HG03139 (cell line): ENCODE data around the gene MMRN2.
"Not testable (repeated sequence)": the region's sequence is repeated elsewhere in the genome, so short reads cannot be mapped to it uniquely, and the experiment has no call there.

Source experiments
- ATAC-seq: cut with Tn5 transposase; IDR thresholded peaks from one replicate; pipeline ENCODE4 v1.9.1; 2021; ENCODE audit not compliant: unreplicated experiment

The MMRN2 gene

DNA sequence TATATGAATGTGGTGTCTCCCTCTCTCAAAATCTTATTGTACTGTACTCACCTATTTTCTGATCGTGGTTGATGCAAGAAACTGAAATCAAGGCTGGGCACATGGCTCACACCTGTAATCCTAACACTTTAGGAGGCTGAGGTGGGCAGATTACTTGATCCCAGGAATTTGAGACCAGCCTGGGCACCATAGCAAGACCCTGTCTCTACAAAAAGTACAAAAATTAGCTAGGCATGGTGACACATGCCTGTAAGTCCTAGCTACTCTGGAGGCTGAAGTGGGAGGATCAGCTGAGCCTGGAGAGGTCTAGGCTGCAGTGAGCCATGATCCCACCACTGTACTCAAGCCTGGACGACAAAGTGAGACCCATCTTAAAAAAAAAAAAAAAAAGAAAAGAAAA is 16.0 kb downstream of the MMRN2 start:
- no peak for ATAC-seq

DNA sequence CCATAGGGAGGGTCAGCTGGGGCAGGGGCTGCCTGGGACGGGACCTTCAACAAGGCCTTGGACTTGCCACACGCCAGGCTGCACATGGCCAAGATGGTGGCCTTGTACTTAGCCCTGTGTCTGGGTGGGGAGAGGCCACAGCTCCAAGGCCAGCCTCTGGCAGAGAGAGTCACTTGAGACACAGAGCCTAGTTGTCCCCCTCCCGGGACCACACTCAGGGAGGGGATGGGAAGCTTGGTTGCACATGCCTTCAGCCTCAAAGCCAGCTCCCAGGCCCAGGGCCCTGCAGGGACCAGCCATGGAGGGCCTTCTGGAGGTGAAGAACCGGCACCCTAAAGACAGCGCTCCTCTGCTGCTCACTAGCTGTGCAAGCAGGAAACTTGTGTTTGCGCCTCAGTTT is 16.7 kb downstream of the MMRN2 start:
- no peak for ATAC-seq

DNA sequence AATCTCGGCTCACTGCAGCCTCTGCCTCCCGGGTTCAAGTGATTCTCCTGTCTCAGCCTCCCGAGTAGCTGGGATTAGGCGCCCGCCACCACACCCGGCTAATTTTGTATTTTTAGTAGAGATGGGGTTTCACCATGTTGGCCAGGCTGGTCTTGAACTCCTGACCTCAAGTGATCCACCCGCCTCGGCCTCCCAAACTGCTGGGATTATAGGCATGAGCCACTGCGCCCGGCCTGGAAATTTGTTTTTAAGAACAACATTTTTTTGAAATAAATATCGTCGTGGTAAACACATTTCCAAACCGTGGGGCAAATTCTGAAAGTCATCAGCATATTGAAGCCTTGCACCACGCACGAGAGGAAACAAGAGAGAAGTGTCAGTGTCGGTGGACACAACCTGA is 17.3 kb downstream of the MMRN2 start:
- not testable (repeated sequence) for ATAC-seq

DNA sequence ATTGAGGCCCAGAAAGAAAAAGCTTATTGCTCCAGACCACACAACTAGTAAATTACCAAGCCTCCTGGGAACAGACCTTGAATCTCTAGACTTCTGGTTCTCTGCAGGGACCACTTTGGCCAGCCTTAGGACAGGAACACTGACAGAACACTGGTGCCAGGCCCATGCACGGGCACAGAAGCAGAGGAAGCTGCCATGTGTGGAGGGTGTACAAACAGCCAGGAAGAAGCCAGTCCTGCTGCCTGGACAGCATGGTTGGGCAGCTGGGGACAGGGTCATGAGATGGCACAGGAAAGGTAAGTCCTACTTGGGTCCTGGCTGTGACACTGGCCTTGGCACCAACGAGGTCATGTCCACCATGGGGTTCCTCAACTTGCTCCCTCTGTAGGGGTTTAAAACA is 19.2 kb downstream of the MMRN2 start:
- no peak for ATAC-seq

DNA sequence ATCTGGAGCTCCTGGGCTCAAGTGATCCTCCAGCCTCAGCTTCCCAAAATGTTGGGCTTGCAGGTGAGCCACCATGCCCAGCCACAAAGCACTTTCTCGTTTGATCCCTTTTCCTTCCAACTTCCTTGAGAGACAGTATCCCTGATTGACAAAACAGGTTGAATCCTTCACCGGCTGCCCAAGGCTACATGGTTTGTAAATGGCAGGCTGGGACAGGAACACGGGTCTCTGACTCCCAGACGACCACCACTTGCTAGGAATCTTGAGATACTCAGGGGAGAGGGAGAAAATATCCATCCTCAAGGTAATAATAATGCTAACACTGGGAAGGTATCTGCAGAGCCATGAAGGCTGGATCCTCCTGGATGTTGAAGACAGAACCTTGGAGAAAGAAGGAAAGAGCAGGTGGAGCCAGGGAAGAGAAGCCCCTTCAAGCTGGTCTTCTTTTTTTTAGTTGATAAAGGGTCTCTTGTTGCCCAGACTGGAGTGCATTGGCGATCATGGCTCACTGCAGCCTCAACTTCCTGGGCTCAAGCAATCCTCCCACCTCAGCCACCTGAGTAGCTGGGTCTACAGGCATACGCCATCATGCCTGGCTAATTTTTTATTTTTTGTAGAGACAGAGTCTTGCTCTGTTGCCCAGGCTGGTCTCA is 19.8 kb downstream of the MMRN2 start:
- ATAC-seq = no peak

DNA sequence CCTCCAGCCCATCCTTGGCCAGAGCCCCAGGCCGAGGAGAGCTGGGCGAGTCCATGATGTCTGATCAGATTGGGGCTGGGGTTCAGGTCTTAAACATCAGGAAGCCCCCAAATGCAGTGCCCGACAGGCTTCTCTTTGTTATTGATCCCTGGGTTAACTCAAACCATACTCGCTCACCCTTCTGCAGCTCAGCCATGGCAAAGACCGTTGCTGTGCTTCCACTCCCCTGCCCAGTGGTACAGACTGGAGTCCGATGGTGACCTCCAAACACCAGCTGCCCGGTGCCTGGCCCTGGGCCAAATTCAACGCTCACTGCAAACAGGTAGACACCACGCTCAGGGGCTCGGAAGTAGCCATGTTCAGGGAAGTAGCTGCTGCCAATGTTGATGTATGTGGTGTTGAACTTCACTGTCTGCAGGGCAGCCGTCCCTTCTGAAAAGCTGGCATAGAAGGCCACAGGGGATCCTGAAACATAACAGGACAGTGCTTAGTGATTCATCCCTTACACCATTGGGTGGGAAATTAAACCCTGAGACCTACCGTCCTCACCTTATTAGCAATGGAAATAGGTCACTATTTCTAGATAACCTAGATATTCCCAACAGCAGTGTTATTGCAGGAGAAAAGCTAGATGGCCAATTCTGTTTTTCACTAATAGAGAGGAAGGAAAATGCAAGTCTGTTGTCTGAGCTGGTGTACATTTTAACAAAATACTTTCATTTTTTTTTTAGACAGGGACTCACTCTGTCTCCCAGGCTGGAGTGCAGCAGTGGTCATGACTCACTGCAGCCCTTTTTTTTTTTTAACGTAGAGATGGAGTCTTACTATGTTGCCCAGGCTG is 20.5 kb downstream of the MMRN2 start:
- ATAC-seq = no peak

DNA sequence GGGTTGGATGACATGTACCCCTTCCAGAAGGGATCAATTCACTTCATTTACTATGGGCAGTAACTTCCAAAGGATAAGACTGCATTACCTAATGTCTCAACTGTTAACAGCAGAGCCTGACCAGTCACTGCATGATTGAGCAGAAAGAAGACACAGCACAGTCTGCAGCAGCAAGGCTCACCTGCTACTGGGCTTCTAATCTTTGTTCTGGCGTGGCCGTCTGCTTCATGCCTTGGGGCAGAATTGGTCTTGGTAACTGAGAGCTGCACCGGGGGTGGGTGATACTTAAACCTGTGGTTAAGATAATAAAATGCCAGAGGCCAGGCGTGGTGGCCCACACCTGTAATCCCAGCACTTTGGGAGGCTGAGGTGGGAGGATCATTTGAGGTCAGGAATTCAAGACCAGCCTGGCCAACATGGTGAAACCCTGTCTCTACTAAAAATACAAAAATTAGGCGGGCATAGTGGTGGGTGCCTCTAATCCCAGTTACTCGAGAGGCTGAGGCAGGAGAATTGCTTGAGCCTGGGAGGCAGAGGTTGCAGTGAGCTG is 23.2 kb downstream of the MMRN2 start:
- not testable (repeated sequence) for ATAC-seq

DNA sequence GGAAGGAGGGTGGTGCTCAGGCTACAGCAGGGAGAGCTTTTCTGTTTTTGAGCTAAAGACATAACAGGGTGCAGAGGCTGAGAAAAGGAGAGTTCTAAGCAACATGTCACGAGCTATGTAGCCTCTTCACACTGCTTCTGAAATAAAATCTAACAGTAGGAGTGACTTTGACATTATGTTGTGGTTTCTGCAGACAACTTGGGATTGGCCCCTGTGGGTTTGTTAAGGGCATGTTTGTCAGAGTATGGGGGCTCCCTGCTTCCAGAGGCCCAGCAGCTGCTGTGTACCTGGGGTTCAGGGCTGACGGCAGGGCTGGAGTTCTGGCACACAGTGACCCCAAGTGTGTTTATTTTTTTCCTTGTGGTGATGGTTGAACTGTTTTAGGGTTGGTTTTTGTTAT is 24.7 kb downstream of the MMRN2 start:
- no peak for ATAC-seq

DNA sequence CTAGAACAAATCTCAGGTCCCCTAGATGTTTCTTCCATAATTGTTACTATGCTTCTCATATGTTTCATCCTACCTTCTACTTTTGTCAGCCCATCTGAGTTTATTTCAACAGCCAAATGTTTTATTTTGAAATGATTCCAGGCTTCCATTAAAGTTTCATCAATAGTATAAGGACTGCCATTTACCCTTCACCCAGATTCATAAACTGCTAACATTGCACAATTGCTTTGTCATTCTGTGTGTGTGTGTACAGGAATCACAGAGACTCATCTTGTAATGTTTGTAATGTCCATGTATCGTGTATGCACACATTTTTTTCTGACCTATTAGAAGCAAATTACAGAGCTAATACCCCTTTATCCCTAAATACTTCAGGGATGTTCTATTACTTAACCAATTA is 25.5 kb downstream of the MMRN2 start:
- no peak for ATAC-seq

DNA sequence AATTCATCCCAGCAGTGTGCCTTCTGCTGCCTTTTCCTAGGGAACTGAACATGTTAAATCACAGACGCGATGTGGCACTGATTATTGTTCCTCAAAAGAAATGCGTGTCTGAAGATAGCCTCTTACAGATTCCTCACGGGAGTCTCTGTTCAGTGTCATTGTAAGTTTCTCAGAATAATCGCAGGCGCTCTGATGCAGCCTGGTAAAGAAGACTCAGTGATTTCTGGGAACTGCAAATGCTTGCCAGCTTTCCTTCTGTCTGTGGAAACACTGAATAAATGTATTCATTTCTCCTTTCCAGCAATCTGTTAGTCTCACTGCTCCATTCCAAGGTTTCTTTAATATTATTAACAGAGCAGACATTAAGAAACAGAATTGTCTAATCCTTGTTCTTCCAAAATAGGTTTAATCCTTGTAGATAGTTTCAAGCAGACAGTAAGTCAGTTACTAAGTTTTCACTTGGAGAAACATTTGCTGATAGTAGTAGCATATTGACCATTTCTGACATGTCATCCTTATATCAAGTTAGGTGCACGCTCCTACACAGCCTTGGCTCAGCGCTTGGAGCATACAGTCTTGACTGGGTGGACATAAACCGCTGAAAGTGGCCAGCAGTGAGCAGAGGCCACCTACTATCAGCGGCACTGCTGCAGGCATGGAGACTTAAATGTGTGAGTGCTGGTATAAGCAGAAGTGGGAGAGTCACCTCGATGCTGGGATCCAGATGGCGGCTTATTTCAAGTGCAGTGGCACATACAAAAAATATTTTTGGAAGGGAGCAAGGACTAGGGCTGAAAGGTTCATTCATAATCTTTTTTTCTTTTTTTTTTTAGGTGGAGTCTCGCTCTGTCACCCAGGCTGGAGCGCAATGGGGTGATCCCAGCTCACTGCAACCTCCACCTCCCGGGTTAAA is 27.7 kb downstream of the MMRN2 start:
- no peak for ATAC-seq

DNA sequence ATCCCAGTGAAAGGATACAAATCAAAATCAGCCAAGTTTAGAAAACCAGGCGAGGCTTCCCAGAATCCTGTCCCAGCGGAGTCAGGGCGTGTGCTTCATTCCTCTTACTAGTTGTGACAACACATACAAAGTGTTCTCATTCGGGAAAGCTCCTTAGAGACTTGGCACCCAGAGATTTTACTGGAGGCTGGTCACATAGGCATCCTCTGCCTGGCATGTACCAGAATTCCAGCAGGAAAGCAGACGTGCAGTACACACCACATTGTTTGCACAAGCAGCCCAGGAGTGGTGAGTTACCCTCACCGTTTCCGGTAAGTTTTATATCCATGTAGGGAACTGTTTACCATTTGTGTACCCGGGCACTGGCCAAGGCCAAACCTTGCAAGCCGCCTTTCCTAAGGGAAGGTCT is 34.9 kb downstream of the MMRN2 start:
- ATAC-seq = no peak

DNA sequence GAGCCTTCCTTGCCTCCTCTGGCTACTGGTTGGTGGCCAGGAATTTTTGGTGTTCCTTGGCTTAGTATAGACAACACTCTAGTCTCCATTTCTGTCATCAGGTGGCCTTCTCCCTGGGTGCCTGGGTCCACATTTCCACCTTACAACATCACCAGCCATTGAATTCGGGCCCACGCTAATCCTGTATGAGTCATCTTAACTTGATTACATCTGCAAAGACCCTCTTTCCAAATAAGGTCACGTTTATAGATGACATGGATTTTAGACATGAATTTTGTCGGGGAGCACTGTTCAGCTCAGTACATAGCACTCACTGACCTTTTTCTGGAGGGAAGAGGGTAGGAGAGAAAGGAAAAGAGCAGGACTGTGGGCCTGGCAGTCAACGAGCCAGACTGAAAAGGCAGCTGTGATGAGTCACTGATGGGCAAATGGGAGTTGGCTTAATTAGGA is 39.4 kb downstream of the MMRN2 start:
- no peak for ATAC-seq

DNA sequence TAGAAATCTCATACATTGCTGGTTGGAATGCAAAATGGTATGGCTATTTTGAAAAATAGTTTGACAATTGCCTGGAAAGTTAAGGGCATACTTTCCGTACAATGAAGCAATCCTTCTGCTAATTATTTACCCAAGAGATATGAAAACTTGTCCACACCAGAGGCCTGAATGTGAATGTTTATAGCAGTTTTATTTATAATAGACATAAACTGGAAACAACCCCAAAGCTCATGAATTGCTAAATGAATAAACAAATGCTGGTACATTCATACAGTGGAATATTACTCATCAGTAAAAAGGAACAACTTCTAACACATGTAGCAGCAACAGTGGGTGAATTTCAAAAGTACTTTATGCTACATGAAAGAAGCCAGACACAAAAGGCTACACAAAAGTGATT is 42.7 kb downstream of the MMRN2 start:
- no peak for ATAC-seq

DNA sequence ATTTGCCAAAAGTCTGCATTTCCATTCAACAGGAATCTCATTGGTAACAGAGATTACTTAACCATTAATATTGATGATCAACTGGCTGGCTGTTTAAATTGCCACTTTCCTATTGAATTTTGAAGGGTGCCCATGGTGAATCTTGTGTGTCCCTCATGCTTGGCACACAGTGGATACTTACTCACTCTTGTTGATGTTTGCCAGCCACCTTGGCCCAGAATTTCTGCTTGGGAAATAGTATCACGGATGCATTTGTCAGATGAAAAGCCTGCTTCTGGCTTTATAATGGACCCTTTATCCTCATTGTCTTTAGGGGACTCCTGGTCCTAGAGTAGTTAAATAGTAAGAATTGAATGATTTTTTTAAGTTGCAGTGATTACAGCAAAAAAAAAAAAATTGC is 52.0 kb downstream of the MMRN2 start:
- no peak for ATAC-seq

DNA sequence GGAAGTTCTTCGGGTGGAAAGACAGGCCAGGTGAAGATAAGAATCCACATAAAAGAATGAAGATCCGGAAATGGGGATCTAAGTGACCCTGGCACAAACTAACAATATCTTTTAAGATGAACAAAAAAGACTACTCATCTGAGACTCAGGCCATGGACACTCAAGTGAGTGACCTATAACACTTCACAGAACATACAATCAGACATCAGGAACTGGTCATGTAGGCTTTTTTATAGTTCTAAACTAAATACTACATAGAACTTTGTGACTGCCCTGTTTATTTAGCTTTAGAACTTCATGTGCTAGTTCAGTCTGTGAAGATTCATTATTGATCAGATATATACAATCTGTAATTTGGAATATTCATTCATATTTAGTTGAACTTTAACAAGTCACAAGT is 52.8 kb downstream of the MMRN2 start:
- no peak for ATAC-seq

DNA sequence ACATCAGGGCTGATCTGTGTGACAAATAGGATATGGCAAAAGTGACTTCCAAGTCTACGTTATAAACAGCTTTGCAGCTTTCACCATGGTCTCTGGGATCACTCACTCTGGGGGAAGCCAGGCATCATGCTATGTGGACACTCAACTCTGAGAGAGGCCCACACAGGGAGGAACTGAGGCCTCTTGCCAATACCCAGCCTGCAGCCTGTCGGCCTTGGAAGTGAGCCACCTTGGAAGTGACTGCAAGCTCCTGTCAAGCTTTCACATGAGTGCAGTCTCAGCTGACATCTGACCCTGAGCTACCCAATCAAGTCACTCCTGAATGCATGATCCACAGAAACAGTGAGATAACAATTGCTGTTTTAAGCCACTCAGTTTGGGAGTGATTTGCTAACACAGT is 56.5 kb downstream of the MMRN2 start:
- ATAC-seq = no peak

DNA sequence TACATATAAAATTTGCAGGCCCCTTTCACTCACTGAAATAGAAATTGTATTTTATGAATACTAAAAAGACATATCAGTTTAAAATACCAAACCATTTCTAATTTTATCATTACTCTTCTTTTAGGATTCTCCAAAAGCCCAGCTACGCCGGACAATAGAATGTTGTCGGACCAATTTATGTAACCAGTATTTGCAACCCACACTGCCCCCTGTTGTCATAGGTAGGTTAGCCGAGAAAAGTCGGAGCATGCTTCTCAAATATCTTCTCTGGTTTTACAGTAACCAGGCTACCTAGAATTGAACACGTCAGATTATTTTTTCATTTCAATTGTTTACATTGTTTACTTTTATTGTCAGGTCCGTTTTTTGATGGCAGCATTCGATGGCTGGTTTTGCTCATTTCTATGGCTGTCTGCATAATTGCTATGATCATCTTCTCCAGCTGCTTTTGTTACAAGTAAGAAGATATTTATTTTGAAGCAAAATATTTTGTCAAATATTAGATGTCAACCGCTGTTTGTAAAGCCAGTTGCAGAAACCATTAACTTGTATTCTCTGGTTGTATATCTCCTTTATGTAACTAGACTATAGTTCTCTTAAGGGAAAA is 57.6 kb downstream of the MMRN2 start:
- ATAC-seq = no peak

DNA sequence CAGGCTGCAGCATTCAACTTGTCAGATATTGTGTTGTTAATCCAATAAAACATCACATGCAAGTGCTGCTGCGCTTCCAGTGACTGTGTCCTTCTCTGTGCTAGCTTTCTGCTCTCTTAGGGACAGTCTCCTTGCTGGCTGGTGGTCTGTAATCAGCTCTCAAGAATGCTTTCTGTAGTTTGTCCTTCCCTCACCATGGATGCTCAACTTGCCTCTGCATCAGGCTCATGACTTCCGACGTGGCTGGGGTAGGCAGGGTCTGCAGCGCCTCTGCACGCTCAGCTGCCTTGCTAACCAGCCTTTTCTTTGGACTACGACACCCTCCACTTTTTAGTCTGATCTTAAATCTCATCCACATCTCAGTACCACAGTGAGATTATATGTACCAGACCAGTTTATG is 58.3 kb downstream of the MMRN2 start:
- no peak for ATAC-seq

DNA sequence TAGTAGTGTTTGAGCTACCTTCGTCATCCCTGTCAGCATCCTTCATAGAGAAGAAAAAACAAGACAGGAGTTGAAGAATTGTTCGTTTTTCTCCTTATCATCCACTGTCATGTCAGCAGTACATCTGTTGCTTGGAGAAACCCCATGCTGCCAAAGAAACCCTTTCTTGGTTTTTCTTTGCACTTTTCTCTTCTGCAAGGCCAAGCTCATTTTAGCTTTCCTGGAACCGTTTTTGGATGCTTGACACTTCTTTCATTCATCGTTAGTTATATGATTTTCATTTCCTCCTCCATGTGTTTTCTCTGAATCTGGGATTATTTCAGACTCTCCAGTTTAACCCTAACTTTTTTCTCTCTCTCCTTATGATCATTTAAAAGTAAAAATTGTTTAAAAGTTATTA is 58.9 kb downstream of the MMRN2 start:
- ATAC-seq = no peak

DNA sequence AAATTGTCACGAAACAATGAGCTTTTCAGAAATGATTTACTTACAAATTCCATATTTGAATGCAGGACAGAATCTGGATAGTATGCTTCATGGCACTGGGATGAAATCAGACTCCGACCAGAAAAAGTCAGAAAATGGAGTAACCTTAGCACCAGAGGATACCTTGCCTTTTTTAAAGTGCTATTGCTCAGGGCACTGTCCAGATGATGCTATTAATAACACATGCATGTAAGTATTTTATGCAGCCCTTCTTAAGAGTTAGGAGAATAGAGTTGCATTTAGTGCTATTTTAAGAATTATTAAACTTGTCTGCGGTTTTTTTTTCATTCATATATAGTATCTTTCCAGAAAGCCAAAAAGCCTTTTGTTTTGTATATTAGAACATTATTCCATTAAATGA is 67.4 kb downstream of the MMRN2 start:
- no peak for ATAC-seq
